Stimulated activated CD4-positive, alpha-beta T cell treated with anti-CD3 and anti-CD28 coated beads, Interleukin-4, amount 100 ng/mL, for 48 hours (primary cell): Measurements from ENCODE around the gene SIPA1L3.
"Not testable (repeated sequence)": the region's sequence is repeated elsewhere in the genome, so short reads cannot be mapped to it uniquely, and the experiment has no call there.

Experiments used
- DNase-seq, 2 donors: peaks; one replicate each; pipeline ENCODE4 v3.0.0-alpha.2; 2020; ENCODE audit warnings: low read depth in 2 of 2

The SIPA1L3 gene

GRCh38 chr19:38211766-38212165 is 304.8 kb downstream of the SIPA1L3 start:
- DNase-seq: no peak

DNA sequence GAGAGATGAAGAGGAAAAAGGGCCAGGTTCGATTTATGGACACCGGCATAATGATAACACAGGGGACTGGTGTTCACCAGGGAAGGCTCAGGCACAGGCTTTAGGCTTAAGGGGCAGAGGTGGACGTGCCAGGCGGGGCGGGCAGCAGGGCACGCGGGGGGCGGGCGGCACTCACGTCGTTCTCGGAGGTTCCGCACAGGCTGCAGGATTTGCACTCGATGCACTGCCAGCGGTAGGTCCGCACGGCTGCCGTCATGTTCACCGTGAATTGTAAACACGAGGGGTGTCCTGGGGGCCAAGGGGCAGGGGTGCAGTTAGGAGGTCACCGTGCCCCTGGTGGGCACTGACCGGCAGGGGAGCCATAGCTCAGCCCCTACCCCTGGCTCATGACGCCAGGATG is 306.5 kb downstream of the SIPA1L3 start:
- DNase-seq: no peak

- DNase-seq: peak; percentile 58 to 70
Observed at GRCh38 chr19:38213911-38214625, 307.1 kb downstream of the SIPA1L3 start.

DNA sequence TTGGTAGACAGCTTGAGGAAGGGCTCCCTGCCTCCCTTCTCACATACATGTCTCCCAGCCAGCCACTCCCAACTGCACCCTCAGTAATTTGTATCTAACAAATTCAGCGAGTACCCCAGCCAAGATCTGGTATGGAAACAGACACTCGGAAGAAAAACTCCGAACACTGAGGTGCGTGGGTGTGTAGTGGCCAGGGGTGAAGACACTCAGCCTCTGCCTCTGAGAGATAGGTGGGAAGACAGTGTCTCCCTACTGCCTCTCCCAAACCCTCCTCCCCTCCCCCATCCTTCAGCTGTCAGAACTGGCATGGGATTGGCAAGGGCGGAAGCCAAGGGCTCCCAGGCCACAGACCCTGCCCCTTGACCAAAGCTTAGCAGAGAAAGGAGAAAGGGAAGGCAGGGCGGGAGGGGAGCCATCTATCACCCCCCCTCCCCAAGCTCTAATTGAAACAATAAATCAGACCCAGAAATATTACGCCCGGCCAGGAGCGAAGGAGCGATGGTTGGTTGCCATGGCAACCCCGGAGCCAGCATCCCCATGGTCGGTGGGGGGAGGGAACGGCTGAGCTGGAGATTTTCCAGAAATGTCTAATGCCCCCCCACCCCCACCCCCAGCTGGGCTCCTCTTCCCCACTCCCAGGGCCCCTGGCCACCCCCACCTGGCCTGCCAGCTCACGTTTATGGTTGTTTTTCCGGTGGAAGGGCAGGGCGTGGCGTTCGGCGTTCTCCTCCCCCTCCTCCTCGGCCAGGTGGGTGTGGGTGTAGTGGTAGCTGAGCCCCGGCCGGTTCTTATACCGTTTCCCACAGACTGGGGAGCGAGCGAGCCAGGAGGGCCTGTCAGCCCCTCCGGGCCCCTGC is 310.0 kb downstream of the SIPA1L3 start:
- no peak for DNase-seq

DNA sequence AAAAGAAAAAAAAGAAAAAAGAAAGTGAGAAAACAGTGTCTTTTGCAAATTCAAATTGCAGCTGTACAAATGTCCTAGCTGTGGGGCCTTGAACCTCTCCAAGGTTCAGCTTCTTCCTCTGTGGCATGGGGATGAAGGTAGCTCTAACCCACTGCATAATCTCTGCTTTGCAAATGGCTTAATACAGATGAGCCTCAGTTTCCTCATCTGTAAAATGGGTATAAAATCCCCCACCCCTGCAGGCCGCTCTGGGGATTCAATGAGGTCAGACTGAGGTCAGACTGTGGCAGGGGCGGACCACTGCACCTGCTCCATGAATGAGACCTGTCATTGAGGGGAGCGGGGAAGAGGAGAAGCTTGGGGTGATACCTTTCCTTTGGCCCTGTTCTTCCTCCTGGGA is 311.2 kb downstream of the SIPA1L3 start:
- DNase-seq: no peak

DNA sequence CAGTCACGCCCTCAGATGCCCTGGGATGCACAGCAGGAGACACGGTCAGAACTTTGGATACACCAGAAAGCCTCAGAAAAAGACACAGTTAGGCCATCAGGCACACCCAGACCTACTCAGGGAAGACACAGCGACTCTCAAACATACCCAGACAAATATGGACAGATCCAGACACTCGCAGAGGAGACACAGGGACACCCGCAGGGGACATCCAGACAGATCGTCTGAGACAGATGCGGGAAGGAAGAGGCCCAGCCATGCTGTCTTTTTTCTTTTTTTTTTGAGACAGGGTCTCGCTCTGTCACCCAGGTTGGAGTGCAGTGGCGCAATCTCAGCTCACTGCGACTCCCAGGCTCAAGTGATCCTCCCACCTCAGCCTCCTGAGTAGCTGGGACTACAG is 312.2 kb downstream of the SIPA1L3 start:
- no peak for DNase-seq

- DNase-seq: no peak
Observed at GRCh38 chr19:38221421-38221820, 314.4 kb downstream of the SIPA1L3 start.

- DNase-seq: no peak
Observed at GRCh38 chr19:38221919-38222830, 315.2 kb downstream of the SIPA1L3 start.

GRCh38 chr19:38223119-38223523 is 316.1 kb downstream of the SIPA1L3 start:
- no peak for DNase-seq

DNA sequence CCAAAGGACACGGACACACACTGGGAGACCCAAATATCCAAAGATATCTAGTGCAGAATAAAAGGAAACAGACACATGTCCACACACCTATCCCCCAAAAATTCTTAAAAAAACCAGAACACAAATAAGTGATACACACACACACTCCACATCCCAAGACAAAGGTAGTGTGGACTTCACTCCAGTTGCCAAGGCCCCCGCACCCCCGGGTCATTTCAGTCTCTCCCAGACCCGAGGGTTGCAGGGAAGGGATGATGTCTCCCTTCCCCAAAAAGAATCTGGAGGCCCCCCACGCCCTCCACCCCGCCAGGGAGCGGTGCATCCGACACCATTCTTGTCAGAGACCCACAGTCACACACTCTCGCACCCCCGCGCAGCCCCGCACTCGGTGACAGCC is 316.6 kb downstream of the SIPA1L3 start:
- DNase-seq: no peak

- DNase-seq: peak; percentile 54 to 55
Observed at GRCh38 chr19:38224014-38224862, 317.2 kb downstream of the SIPA1L3 start, which contains the start of gene DPF1. TSS of gene DPF1 (minus strand) at chr19:38224222. CDS start at chr19:38224142, 80 bp downstream.

GRCh38 chr19:38224863-38225218 is 317.8 kb downstream of the SIPA1L3 start:
- DNase-seq: not testable (repeated sequence)

GRCh38 chr19:38227287-38228004 is 320.4 kb downstream of the SIPA1L3 start:
- DNase-seq: no peak

GRCh38 chr19:38228005-38228377 is 321.0 kb downstream of the SIPA1L3 start:
- DNase-seq: no peak

DNA sequence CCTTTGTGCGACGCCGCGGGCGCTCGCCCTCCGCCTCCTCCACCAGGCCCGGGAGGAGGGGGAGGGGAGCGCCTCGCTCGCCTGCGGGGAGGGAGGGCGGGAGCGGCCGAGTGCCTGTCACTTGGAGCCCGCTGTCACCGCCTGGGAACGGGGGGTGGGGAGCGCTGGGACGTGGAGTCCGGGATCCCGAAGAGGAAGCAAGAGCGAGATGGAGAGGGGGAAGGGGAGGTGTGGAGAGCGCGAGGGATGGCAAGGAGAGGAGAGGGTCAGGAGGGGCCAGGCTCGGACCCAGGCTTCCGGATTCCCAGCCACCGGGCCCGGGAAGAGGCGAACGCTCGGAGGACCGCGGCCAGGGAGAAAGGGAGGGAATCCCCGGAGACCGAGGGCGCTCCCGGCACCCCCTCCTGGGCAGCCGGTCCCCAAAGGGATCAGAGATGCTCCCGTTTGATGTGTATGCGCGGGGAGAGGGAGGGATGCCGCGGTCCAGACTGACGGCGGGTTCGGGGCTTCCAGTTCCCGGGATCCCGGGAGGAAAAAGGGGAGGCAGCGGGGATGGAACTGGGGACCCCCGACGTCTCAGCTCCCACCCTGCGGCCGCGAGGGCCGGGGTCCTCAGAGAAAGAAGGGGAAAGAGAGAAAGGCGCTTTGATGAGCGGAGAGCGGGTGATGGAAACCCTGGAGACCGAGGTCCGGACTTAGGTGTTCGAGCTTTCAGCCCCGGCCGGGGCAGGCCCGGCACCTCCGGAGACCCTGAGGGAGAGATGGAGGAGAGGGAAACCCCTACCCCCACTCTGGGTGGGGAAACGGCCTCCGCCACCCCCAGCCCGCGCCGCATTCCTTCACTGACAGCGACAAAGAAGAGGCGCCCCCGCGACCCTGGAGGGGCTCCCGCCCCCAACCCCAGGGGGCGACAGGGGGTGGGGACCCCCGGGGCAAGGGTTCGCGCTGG is 321.8 kb downstream of the SIPA1L3 start:
- DNase-seq: no peak

DNA sequence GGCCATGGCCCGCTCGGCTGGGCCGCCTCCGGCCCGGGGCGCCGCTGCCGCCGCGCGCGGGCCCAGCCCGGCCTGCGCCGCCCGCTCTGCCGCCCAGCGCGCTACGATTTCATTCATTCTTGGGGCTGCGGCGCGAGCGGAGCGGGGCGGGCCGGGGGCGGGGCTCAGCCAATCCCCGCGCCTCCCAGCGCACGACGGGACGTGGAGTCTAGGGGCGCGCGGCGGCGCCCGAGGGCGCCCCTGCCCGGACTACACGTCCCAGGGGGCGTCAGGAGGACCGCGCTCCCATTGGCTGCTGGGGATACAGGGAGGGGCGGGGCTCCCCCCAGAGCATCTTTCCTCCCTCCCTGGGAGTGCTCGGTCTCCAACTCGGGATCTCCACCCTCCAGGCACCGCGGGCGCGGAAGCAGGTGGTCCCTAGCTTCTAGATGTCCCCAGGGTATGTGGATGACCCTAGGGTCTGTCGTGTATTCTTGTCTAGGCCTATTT is 322.6 kb downstream of the SIPA1L3 start:
- peak; percentile 69 to 72 for DNase-seq

DNA sequence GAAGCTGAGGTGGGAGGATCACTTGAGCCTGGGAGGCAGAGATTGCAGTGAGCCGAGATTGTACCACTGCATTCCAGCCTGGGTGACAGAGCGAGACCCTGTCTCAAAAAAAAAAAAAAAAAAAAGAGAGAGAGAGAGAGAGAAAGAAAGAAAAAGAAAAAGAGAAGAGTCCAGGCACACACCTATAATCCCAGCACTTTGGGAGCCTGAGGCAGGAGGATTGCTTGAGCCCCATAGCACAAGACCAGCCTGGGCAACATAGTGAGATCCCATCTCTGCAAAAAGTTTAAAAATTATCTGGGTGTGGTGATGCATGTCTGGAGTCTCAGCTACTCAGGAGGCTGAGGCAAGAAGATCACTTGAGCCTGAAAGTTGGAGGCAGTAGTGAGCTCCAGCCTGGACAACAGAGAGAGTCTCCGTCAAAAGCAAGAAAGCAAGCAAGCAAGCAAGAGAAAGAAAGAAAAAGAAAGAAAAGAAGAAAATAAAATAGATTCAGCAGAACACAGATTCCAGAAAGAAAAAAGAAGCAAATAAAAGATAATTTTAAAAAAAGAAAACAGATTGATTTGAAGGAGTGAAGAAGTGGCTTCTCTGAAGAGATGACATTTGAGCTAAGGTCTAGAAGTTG is 323.6 kb downstream of the SIPA1L3 start:
- DNase-seq: not testable (repeated sequence)

DNA sequence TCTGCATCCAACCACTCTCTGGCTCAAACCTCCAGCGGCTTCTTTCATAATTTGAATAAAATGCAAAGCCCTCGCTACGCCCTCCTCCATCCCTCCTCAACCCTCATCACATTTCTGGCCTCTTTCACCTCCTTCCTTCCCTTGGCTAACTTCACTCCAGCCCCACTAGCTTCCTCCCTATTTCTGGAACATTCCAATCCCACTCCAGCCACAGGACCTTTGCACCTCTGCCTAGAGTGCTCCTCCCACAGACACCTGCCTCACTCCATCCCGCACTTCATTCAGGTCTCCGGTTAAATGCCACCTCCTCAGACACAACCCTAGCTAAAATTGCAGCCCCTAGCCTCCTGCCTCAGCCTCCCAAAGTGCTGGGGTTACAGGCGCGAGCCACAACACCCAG is 324.9 kb downstream of the SIPA1L3 start:
- DNase-seq: no peak
